ENCODE data around the gene OR2L2. TPM values are rescaled to one million over a fixed set of nuclear protein-coding genes. Genes with fewer than 3 reads are reported as not detected.
"Not testable (repeated sequence)": the region's sequence is repeated elsewhere in the genome, so short reads cannot be mapped to it uniquely, and the experiment has no call there.

The OR2L2 gene, protein sequence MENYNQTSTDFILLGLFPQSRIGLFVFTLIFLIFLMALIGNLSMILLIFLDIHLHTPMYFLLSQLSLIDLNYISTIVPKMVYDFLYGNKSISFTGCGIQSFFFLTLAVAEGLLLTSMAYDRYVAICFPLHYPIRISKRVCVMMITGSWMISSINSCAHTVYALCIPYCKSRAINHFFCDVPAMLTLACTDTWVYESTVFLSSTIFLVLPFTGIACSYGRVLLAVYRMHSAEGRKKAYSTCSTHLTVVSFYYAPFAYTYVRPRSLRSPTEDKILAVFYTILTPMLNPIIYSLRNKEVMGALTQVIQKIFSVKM
- total RNA-seq (2014; rRNA removed; shearing (Covaris generic)), result not detected in 2 replicates

DNA sequence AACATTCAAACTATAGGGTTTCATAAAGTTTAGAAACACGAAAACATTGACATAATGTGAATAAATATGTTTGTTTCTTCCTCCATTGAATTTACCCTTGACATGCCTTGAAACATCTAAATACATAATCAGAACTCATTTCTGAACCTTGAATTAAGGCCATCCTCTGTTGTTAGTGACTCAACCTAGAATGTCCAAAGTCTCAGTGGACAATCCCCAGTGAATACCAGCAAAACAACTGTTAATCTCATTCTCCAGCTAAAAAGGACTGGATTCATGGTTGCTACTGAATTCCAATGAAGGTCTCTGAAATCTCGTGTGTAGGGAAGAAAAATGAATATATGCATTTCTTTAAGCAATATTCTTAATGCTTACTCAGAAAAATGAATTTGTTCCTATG lies at the start of gene OR2L2:
Gene OR2L2, plus strand, starts transcription at position 301 of the 400 bp plus-strand sequence. CDS start 8,198 bp downstream, outside the sequence.
- in situ Hi-C loops (cut with HindIII; ENCODE audit: low sequenced_read_pairs), result no loop called here
- DNase-seq (ENCODE audit: low spot score), result no peak

DNA sequence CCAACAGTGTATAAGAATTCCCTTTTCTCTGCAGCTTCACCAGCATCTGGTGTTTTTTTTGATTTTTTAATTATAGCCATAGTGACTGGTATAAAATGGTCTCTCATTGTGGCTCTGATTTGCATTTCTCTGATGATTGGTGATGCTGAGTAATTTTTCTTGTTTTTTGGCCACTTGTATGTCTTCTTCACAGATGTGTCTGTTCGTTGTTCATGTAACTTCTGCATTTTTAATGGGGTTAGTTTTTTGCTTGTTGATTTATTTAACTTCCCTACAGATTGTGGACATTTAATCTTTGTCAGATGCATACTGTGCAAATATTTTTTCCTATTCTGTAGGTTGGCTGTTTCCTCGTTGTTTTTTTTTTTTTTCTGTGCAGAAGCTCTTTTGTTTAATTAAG lies 36.9 kb upstream of the OR2L2 start:
- no peak for DNase-seq (ENCODE audit: low spot score)
- in situ Hi-C loops (cut with HindIII; ENCODE audit: low sequenced_read_pairs), result no loop called here

DNA sequence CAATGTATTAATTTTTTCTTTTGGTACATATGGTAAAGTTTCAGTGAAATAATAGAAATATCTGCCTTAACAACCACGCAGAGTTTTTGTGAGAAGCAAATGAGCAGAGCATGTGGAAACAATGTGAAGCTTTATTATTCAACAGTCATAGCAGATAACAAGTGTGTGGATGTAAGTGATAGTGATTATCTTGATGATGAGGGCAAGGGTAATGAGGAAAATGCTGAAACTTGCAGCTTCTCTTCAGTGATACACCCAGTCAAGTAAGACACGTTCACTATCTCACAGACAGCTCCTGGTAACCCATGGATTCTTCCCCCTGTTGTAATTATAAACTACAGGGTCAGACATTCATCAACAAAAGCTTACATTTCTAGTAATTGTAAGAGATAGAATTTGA lies 31.1 kb upstream of the OR2L2 start:
- in situ Hi-C loops (cut with HindIII; ENCODE audit: low sequenced_read_pairs), result no loop called here
- DNase-seq (ENCODE audit: low spot score), result no peak

DNA sequence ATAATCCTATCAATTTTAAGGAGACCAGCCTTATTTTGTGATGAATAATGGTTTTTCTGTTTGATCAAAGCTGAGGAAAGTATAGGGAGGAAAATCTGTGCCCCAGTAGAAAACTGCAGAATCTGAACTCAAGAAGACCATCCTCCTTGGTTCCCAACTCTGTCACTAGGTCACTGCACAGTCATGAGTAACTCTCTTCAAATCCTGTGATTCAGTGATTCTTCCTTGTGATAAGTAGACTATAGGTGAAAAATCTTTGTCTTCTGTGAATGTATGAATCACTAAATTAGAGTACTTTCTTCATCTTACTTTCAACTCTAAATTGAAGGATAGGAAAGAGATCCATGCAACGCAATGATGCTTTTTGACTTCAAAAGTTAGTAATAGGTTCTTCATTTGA lies 29.7 kb upstream of the OR2L2 start:
- no peak for DNase-seq (ENCODE audit: low spot score)
- in situ Hi-C loops (cut with HindIII; ENCODE audit: low sequenced_read_pairs), result no loop called here

DNA sequence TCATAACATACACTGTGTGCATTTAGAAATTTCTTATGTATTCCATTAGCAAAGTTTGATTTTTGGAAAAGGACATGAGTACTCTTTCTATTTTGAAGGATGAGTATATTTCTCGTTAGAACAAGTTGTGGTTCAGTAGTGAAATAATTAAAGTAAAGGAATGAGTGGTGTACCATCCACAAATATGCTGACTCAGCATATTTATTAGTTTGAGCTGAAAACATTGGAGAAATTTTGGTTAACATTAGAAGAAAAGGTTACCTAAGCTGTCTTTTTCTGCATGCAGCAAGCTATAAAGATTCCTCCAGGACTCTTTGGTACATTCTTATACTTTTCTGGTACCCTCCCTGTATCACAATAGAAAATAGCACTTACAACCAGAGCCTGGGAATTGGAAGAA lies 22.1 kb upstream of the OR2L2 start:
- DNase-seq (ENCODE audit: low spot score), result no peak
- in situ Hi-C loops (cut with HindIII; ENCODE audit: low sequenced_read_pairs), result no loop called here

DNA sequence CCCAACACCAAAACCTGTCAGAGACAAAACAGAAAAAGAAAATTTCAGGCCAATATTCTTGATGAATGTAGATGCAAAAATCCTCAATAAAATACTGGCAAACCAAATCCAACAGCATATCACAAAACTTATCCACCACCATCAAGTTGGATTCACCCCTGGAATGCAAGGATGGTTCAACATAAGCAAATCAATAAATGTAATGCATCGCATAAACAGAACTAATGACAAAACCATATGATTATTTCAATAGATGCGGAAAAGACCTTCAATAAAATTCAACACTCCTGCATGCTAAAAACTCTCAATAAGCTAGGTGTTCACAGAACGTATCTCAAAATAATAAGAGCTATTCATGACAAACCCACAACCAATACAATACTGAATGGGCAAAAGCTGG lies 20.2 kb upstream of the OR2L2 start:
- no peak for DNase-seq (ENCODE audit: low spot score)
- in situ Hi-C loops (cut with HindIII; ENCODE audit: low sequenced_read_pairs), result no loop called here

DNA sequence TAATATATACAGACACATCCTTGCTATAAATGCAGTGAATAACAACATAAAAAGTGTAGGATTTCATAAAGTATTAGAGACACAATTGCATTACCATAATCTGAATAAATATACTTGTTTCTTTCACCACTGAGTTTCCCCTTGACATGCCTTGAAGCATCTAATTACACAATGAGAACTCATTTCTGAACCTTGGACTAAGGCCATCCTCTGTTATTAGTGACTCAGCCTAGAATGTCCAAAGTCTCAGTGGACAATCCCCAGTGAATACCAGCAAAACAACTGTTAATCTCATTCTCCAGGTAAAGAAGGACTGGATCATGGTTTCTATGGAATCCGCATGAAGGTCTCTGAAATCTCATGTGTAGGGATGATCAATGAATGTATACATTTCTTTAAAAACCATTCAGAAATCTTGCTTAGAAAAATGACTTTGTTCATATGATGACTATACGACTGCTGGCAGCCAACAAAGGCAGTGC lies 16.6 kb upstream of the OR2L2 start, which contains the start of gene OR2L5:
Gene OR2L5, plus strand, starts transcription at position 432 of the 482 bp plus-strand sequence. CDS start 8,288 bp downstream, outside the sequence.
- no peak for DNase-seq (ENCODE audit: low spot score)
- in situ Hi-C loops (cut with HindIII; ENCODE audit: low sequenced_read_pairs), result no loop called here

DNA sequence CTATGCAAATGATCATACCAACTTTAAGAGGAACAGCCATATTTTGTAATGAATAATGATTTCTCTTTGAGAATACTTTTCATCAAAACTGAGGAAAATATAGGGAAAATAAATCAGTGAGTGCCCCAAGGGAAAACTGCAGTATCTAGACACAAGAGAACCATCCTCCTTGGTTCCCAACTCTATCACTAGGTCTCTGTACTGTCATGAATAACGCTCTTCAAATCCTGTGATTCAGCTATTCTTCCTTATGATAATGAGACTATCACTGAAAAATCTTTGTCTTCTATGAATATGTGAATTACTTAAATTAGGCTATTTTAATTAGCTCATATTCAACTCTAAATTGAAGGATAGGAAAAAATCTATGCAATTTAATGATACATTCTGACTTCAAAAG lies 14.1 kb upstream of the OR2L2 start:
- DNase-seq (ENCODE audit: low spot score), result no peak
- in situ Hi-C loops (cut with HindIII; ENCODE audit: low sequenced_read_pairs), result no loop called here

DNA sequence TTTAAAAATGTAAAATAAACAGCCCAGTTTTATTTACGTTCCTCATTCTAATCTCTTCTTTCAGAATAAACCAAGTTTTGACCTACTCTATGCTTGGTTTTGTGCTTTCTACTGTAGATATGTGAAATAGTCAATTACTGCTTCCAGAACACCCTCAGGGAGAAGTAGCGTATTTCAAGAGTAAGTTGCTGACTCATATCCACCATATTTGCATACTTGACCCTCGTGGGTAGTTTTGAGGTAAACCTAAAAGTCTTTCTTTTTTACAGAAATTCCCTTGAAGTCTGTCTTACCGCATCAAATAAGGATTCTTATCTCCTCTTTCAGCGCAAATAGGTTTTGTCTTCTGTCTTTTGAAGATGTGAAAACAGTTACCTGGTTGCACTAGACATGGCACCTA lies 15.3 kb downstream of the OR2L2 start:
- DNase-seq (ENCODE audit: low spot score), result no peak
- in situ Hi-C loops (cut with HindIII; ENCODE audit: low sequenced_read_pairs), result no loop called here

DNA sequence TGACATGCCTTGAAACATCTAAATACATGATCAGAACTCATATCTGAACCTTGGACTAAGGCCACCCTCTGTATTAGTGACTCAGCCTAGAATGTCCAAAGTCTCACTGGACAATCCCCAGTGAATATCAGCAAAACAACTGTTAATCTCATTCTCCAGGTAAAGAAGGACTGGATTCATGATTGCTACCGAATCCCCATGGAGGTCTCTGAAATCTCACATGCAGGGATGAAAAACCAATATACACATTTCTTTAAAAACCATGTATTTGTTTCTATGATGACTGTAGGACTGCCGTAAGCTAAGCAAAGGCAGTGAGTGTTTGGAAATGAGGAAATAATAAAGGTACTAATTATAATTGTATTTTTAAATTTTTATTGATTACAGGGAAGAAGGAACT lies 16.7 kb downstream of the OR2L2 start, which contains the start of gene OR2L3:
Gene OR2L3, plus strand, starts transcription at position 301 of the 400 bp plus-strand sequence. CDS start 13,846 bp downstream, outside the sequence.
- in situ Hi-C loops (cut with HindIII; ENCODE audit: low sequenced_read_pairs), result no loop called here
- DNase-seq (ENCODE audit: low spot score), result no peak

DNA sequence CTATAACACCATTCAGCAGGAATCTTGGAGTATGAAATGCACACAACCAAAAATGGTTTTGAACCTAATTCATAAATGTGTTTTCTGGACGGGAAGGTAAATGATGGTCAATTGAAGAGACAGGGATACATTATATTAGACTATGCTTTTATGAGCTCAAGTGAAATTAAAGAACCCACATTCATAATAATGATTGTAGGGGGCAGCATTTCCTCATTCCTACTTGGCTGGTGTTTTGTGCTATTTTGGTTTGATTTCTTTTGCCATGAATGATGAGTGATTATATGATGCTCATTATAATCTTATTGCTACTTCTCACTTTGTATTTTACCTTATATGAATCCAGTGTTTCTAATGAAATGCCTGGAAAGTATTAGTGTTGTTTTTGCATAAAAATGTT lies 17.1 kb downstream of the OR2L2 start:
- DNase-seq (ENCODE audit: low spot score), result no peak
- in situ Hi-C loops (cut with HindIII; ENCODE audit: low sequenced_read_pairs), result no loop called here

DNA sequence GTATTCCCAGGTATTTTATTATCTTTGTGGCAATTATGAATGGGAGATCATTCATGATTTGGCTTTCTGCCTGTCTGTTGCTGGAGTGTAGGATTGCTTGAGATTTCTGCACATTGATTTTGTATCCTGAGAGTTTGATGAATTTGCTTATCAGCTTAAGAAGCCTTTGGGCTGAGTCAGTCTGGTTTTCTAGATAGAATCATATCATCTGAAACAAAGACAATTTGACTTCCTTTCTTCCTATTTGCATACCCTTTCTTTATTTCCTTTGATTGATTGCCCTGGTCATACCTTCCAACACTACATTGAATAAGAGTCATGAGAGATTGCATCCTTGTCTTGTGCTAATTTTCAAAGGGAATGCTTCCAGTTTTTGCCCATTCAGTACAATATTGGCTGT lies 24.8 kb downstream of the OR2L2 start:
- in situ Hi-C loops (cut with HindIII; ENCODE audit: low sequenced_read_pairs), result no loop called here
- DNase-seq (ENCODE audit: low spot score), result no peak

DNA sequence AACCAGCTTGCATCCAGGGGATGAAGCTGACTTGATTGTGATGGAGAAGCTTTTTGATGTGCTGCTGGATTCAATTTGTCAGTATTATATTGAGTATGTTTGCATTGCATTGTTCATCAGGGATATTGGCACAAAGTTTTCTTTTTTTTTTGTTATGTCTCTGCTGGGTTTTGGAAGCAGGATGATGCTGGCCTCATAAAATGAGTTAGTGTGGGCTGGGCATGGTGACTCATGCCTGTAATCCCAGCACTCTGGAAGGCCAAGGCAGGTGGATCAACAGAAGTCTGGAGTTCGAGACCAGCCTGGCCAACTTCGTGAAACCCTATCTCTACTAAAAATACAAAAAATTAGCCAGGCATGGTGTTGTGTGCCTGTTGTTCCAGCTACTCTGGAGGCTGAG lies 25.4 kb downstream of the OR2L2 start:
- DNase-seq (ENCODE audit: low spot score), result no peak
- in situ Hi-C loops (cut with HindIII; ENCODE audit: low sequenced_read_pairs), result no loop called here

DNA sequence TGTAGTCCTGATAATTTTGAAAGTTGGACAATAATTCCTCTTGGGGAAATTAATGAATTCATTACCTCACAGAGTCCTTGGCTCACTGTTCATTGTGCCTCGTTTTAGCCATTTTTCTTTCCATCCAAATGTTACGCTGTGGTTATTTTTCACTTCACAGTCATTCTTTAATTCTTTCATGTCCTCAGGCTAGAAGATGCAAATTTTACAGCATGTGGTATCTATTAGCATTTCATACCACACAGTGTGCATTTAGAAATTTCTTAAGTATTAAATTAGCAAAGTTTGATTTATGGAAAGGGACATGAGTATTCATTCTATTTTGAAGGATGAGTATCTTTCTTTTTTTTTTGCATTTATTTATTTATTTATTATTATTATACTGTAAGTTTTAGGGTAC lies 35.2 kb downstream of the OR2L2 start:
- no peak for DNase-seq (ENCODE audit: low spot score)
- in situ Hi-C loops (cut with HindIII; ENCODE audit: low sequenced_read_pairs), result no loop called here

DNA sequence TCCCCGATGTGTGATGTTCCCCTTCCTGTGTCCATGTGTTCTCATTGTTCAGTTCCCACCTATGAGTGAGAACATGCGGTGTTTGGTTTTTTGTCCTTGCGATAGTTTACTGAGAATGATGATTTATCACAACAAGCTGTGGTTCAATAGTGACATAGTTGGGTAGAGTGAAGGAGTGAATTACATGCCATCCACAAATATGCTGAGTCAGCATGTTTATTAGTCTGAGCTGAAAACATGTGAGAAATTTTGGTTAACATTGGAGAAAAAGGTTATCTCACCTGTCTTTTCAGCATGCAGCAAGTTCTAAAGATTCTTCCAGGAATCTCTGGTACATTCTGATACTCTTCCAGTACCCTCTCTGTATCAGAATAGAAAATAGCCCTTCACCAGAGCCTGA lies 35.7 kb downstream of the OR2L2 start:
- no peak for DNase-seq (ENCODE audit: low spot score)
- in situ Hi-C loops (cut with HindIII; ENCODE audit: low sequenced_read_pairs), result no loop called here

DNA sequence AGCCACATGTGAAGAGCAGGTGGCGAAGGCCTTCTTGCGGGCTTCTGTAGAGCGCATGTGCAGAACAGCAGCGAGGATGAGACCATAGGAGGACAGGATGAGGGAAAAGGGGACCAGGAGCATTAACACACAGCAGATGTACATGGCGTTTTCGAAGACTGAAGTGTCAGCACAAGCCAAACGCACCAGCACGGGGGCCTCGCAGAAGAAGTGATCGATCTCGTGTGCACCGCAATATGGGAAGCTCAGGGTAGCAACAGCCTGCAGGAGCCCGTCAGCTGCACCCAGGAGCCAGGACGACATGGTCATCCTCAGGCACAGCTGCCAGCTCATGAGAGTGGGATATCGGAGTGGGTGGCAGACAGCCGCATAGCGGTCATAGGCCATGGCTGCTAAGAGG lies 54.0 kb downstream of the OR2L2 start:
- DNase-seq (ENCODE audit: low spot score); in situ Hi-C loops (cut with HindIII; ENCODE audit: low sequenced_read_pairs): not testable (repeated sequence)

Other genes starting within 250 kb of the OR2L2 start
- gene OR14A16, start 206.0 kb upstream of the OR2L2 start, total RNA-seq (2014; rRNA removed; shearing (Covaris generic)), result not detected in 2 replicates
- gene OR11L1, start 188.2 kb upstream of the OR2L2 start, total RNA-seq (2014; rRNA removed; shearing (Covaris generic)), result not detected in 2 replicates
- not detected in 2 replicates for gene TRIM58, start 172.9 kb upstream of the OR2L2 start, total RNA-seq (2014; rRNA removed; shearing (Covaris generic))
- gene OR2W3, start 134.5 kb upstream of the OR2L2 start, total RNA-seq (2014; rRNA removed; shearing (Covaris generic)), result not detected in 2 replicates
- not detected in 2 replicates for gene OR2T8, start 109.8 kb upstream of the OR2L2 start, total RNA-seq (2014; rRNA removed; shearing (Covaris generic))
- not detected in 2 replicates for gene OR2AJ1, start 105.2 kb upstream of the OR2L2 start, total RNA-seq (2014; rRNA removed; shearing (Covaris generic))
- gene OR2L8, start 81.2 kb upstream of the OR2L2 start, total RNA-seq (2014; rRNA removed; shearing (Covaris generic)), result not detected in 2 replicates
- not detected in 2 replicates for gene OR2AK2, start 64.8 kb upstream of the OR2L2 start, total RNA-seq (2014; rRNA removed; shearing (Covaris generic))
- not detected in 2 replicates for gene OR2L5, start 16.4 kb upstream of the OR2L2 start, total RNA-seq (2014; rRNA removed; shearing (Covaris generic))
- not detected in 2 replicates for gene OR2L3, start 16.8 kb downstream of the OR2L2 start, total RNA-seq (2014; rRNA removed; shearing (Covaris generic))
- gene OR2L13, start 65.1 kb downstream of the OR2L2 start, total RNA-seq (2014; rRNA removed; shearing (Covaris generic)), result not detected in 2 replicates
- not detected in 2 replicates for gene OR2M5, start 115.1 kb downstream of the OR2L2 start, total RNA-seq (2014; rRNA removed; shearing (Covaris generic))
- not detected in 2 replicates for gene OR2M2, start 144.8 kb downstream of the OR2L2 start, total RNA-seq (2014; rRNA removed; shearing (Covaris generic))
- not detected in 2 replicates for gene OR2M3, start 167.2 kb downstream of the OR2L2 start, total RNA-seq (2014; rRNA removed; shearing (Covaris generic))
- gene OR2M4, start 201.3 kb downstream of the OR2L2 start, total RNA-seq (2014; rRNA removed; shearing (Covaris generic)), result not detected in 2 replicates
- not detected in 2 replicates for gene OR2T33, start 247.9 kb downstream of the OR2L2 start, total RNA-seq (2014; rRNA removed; shearing (Covaris generic))